BLaER1 (cell line): ENCODE measurements around the gene PRXL2A.

Experiments
- H3K27ac ChIP-seq: shearing (Covaris generic); formaldehyde crosslinking; 2 replicates; pipeline ENCODE4 v1.8.1; 2022
- H3K27me3 ChIP-seq: shearing (Covaris generic); formaldehyde crosslinking; 2 replicates; pipeline ENCODE4 v1.8.1; 2022
- H3K36me3 ChIP-seq: shearing (Covaris generic); formaldehyde crosslinking; 2 replicates; pipeline ENCODE4 v1.8.1; 2022
- H3K4me1 ChIP-seq: shearing (Covaris generic); formaldehyde crosslinking; 2 replicates; pipeline ENCODE4 v1.8.1; 2022
- H3K4me2 ChIP-seq: shearing (Covaris generic); formaldehyde crosslinking; 2 replicates; pipeline ENCODE4 v1.8.1; 2022
- H3K4me3 ChIP-seq: shearing (Covaris generic); formaldehyde crosslinking; 2 replicates; pipeline ENCODE4 v1.8.1; 2022
- H3K9ac ChIP-seq: shearing (Covaris generic); formaldehyde crosslinking; 2 replicates; pipeline ENCODE4 v1.8.1; 2022
- H3K9me3 ChIP-seq: shearing (Covaris generic); formaldehyde crosslinking; 2 replicates; pipeline ENCODE4 v1.8.1; 2022
- H4K20me1 ChIP-seq: shearing (Covaris generic); formaldehyde crosslinking; 2 replicates; pipeline ENCODE4 v1.8.1; 2022
- Cebpa-rat ChIP-seq: shearing (Covaris generic); IDR thresholded peaks from 2 replicates; pipeline ENCODE4 v1.8.1; 2022

Gene PRXL2A

DNA sequence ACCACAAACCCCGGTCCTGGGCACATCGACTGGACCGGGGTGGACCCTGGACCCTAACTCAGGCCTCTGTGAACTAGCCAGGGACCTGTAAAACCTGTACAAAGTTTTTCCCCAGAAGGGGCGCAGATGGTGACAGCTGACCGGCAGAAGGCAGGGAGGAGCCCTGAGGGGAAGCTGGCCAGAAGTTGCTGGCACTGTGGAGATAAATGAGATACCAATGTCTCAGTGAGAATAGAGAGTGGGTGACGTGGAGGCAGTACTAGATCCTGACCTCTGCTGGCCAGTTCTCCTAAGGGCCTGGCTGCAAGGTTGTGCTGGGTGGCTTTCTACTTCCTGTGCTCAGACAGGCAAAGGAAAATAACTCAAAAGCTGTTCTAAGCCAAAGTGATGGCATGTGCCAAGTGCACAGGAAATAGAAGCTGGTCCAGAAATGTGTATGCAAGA lies 35.2 kb downstream of the PRXL2A start:
- Histone ChIP-seq H3K4me3 (no peak overlapping the region), H3K27me3 (no peaks in the 10 kb centered on the region), H3K9ac (no peak overlapping the region; the same call in 1 of the 2 replicates), H3K4me1 (peaks cover 50% of the 10 kb centered on the region), H3K9me3 (no peaks in the 10 kb centered on the region), H3K4me2 (peak overlapping the region; percentile 56), H4K20me1 (no peaks in the 10 kb centered on the region), H3K36me3 (no peaks in the 10 kb centered on the region), H3K27ac (peak overlapping the region; percentile 42; the same call in 1 of the 2 replicates)
- no peak for TF ChIP-seq Cebpa-rat

DNA sequence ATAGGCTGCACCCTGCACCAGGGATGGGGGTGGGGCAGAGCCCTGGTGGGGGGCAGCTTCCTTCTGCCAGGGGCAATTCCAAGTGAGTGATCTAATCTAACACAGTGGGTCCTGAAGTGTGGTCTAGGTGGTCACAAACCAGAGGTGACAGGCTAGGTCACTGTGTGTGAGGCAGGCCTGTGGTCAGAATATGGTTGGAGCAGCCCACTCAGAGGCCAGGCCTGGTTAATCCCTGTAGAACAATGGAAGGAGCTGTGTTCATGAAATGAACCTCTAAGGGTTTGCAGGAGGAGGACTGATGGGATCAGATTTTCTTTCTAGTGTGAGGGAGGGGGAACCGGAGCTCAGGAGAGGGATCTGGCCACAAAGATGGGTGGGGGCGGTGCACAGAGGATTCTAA lies 35.8 kb downstream of the PRXL2A start:
- Histone ChIP-seq H4K20me1 (no peaks in the 10 kb centered on the region), H3K9ac (0 out of 2 replicates have a peak overlapping the region, but pooled peaks have one; percentile 2), H3K27ac (peak overlapping the region; percentile 42; the same call in 1 of the 2 replicates), H3K36me3 (no peaks in the 10 kb centered on the region), H3K4me1 (peaks cover 50% of the 10 kb centered on the region), H3K9me3 (no peaks in the 10 kb centered on the region), H3K4me3 (no peak overlapping the region), H3K4me2 (peak overlapping the region; percentile 56), H3K27me3 (no peaks in the 10 kb centered on the region)
- no peak for TF ChIP-seq Cebpa-rat

- H3K27ac ChIP-seq: peak overlapping the region; percentile 42; the same call in 1 of the 2 replicates
- 0 out of 2 replicates have a peak overlapping the region, but pooled peaks have one; percentile 2 for H3K9ac ChIP-seq
- H3K4me2 ChIP-seq: peak overlapping the region; percentile 56
- no peaks in the 10 kb centered on the region for H4K20me1 ChIP-seq
- TF ChIP-seq Cebpa-rat: no peak
- no peak overlapping the region for H3K4me3 ChIP-seq
- peaks cover 50% of the 10 kb centered on the region for H3K4me1 ChIP-seq
- no peaks in the 10 kb centered on the region for H3K36me3 ChIP-seq
- H3K27me3 ChIP-seq: no peaks in the 10 kb centered on the region
- H3K9me3 ChIP-seq: no peaks in the 10 kb centered on the region
Measured at GRCh38 chr10:80444646-80445319, 36.4 kb downstream of the PRXL2A start.

DNA sequence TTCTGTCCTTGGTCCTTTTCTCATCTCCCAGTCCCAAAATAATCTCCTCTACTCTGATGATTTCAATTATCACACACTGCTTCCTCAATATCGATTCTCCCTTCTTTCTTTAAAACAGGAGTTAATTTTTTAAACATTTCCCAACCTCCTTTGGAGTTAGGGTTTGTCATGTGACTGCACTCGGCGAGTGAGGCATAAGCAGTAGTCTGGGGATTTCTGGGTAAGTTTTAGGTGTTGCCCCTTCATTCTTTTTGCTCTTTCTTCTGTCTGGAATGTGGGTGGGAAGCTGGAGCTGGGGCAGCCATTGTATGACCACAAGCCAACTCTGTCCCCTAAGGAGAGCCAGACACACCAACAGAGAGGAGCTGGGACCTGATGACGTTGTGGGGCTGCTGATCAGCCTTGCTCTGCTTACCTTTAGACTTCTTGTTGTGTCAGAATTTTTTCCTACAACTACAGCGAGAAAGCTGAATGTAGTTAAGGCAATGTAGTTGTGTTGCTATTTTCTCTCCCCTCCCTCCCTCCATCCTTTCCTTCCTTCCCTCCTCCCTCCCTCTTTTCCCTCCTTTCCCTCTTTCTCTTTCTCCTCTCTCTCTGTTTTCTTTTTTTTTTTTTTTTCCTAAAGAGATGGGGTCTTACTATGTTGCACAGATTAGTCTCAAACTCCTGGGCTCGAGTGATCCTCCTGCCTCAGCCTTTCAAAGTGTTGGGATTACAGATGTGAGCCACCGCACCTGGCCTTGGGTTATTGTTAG lies 39.3 kb downstream of the PRXL2A start:
- H3K27ac ChIP-seq: no peak overlapping the region
- H3K36me3 ChIP-seq: no peaks in the 10 kb centered on the region
- H3K9me3 ChIP-seq: peaks cover 7% of the 10 kb centered on the region; the same call in 1 of the 2 replicates
- H3K4me3 ChIP-seq: no peak overlapping the region
- H3K27me3 ChIP-seq: no peaks in the 10 kb centered on the region
- H3K9ac ChIP-seq: no peak overlapping the region
- H4K20me1 ChIP-seq: no peaks in the 10 kb centered on the region
- H3K4me1 ChIP-seq: peaks cover 65% of the 10 kb centered on the region
- no peak overlapping the region for H3K4me2 ChIP-seq
- TF ChIP-seq Cebpa-rat: no peak

- no peaks in the 10 kb centered on the region for H3K36me3 ChIP-seq
- no peaks in the 10 kb centered on the region for H4K20me1 ChIP-seq
- no peaks in the 10 kb centered on the region for H3K27me3 ChIP-seq
- no peak overlapping the region for H3K27ac ChIP-seq
- H3K4me2 ChIP-seq: no peak overlapping the region
- H3K9me3 ChIP-seq: peaks cover 7% of the 10 kb centered on the region; the same call in 1 of the 2 replicates
- no peak overlapping the region for H3K9ac ChIP-seq
- H3K4me1 ChIP-seq: peaks cover 65% of the 10 kb centered on the region
- no peak for TF ChIP-seq Cebpa-rat
- no peak overlapping the region for H3K4me3 ChIP-seq
Measured at GRCh38 chr10:80448209-80448942, 40.0 kb downstream of the PRXL2A start.

DNA sequence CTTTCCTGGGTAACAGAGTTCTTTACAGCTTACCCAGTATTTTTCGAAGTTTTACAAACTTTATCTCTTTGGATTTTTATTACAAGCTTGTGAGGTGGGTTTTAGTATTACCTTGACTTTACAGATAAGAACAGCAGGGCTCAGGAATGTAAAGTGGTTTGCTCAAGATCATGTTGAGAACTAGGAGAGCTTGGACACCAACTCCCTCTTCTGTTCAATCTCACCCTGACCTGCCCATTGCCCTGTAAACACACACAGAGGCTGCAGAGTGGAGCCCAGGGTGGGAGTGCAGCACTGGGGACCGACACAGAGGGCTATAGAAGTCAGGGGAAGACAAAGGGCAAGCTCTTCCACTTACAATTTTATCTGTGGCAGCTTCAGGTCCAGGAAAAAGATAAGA lies 41.2 kb downstream of the PRXL2A start:
- no peaks in the 10 kb centered on the region for H3K36me3 ChIP-seq
- peaks cover 57% of the 10 kb centered on the region for H3K4me1 ChIP-seq
- no peaks in the 10 kb centered on the region for H4K20me1 ChIP-seq
- H3K27me3 ChIP-seq: no peaks in the 10 kb centered on the region
- no peak for TF ChIP-seq Cebpa-rat
- H3K4me3 ChIP-seq: no peak overlapping the region
- peaks cover 7% of the 10 kb centered on the region; the same call in 1 of the 2 replicates for H3K9me3 ChIP-seq
- no peak overlapping the region for H3K9ac ChIP-seq
- H3K4me2 ChIP-seq: no peak overlapping the region
- H3K27ac ChIP-seq: no peak overlapping the region

DNA sequence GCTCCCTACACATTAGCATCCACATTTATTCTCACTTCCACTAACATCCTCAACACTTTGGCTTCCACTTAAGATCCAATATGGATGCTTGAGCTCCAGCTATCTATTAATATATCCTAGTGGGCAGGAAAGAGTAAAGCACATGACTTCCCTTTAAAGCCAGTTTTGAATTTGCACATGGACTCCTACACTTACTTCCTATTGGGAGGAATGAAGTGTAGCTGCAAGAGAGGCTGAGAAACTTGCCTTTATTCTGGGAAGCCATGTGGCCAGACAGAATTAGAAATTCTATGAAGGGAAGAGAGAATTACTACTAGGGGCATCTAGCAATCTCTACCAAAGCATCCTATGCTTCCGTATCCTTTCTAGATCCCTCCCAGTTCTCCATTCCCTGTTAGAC lies 42.8 kb downstream of the PRXL2A start:
- Histone ChIP-seq H4K20me1 (peaks cover 12% of the 10 kb centered on the region), H3K4me2 (peak overlapping the region; percentile 91), H3K4me3 (no peak overlapping the region), H3K9me3 (peaks cover 7% of the 10 kb centered on the region; the same call in 1 of the 2 replicates), H3K27me3 (no peaks in the 10 kb centered on the region), H3K9ac (no peak overlapping the region), H3K4me1 (peaks cover 48% of the 10 kb centered on the region), H3K27ac (no peak overlapping the region), H3K36me3 (no peaks in the 10 kb centered on the region)
- TF ChIP-seq Cebpa-rat: no peak

DNA sequence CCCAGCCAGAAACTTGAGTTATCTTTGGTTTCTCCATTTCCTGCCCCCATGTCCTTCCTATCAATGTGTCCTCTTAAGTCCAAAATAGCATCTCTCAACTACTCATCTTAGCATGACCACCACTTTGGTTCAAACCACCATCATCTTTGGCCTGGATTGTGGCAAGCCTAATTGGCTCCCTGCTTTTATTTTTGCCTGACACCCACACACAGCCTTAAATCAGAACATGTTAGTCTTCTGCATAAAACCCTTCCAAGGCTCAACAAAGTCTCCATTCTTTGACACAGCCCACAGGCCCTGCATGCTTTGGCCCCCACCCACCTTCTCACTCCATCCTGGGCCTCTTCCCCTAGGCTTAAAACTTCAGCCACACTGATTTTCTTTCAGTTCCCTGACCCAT lies 43.7 kb downstream of the PRXL2A start:
- Histone ChIP-seq H3K27ac (no peak overlapping the region), H4K20me1 (peaks cover 21% of the 10 kb centered on the region), H3K4me2 (peak overlapping the region; percentile 91), H3K9ac (no peak overlapping the region), H3K4me3 (no peak overlapping the region), H3K27me3 (no peaks in the 10 kb centered on the region), H3K4me1 (peaks cover 48% of the 10 kb centered on the region), H3K36me3 (no peaks in the 10 kb centered on the region), H3K9me3 (peaks cover 7% of the 10 kb centered on the region; the same call in 1 of the 2 replicates)
- TF ChIP-seq Cebpa-rat: no peak

DNA sequence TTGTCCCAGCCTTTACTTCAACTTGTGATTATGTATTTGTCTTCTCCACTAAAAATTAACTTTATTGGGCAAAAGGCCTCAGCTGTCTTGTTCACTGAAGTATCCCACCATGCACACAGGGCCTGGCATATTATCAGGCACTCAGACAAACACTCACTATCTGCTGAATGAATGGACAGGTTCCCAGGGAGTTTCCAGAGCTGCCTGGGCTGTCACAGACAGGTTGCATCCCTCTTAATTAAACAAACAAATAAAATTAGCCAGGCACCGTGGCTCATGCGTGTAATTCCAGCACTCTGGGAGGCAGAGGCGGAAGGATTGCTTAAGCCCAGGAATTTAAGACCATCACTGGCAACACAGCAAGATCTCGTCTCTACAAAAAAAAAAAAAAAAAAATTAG lies 44.3 kb downstream of the PRXL2A start:
- Histone ChIP-seq H3K4me1 (peaks cover 50% of the 10 kb centered on the region), H3K27me3 (no peaks in the 10 kb centered on the region), H3K4me2 (peak overlapping the region; percentile 91), H4K20me1 (peaks cover 27% of the 10 kb centered on the region), H3K36me3 (peaks cover 2% of the 10 kb centered on the region; the same call in 1 of the 2 replicates), H3K9me3 (peaks cover 7% of the 10 kb centered on the region; the same call in 1 of the 2 replicates), H3K4me3 (peak overlapping the region; percentile 66; the same call in 1 of the 2 replicates), H3K9ac (peak overlapping the region; percentile 78; the same call in 1 of the 2 replicates), H3K27ac (no peak overlapping the region)
- TF ChIP-seq Cebpa-rat: no peak
